ENCODE data around the gene MAST1. TPM values are rescaled to one million over a fixed set of nuclear protein-coding genes. Genes with fewer than 3 reads are reported as not detected.

Gene MAST1
- total RNA-seq: 2.6 TPM in 1 of 2 replicates, not detected in the other

GRCh38 chr19:12838182-12838885, at the start of gene MAST1:
TSS of gene MAST1 (plus strand) at chr19:12838515. CDS start at chr19:12838573, 58 bp downstream.

GRCh38 chr19:12791345-12792050, 46.8 kb upstream of the MAST1 start, which contains the start of gene JUNB:
TSS of gene JUNB (plus strand) at chr19:12791486. CDS start at chr19:12791772, 286 bp downstream.

GRCh38 chr19:12801466-12802266, 36.6 kb upstream of the MAST1 start, which contains the start of the genes PRDX2 and THSD8:
TSS of gene PRDX2 (minus strand) at chr19:12801800. CDS start at chr19:12801261, 539 bp downstream.
TSS of gene THSD8 (plus strand) at chr19:12802069. CDS start at chr19:12802072, 3 bp downstream.

GRCh38 chr19:12806242-12807081, 31.9 kb upstream of the MAST1 start, which contains the start of gene RNASEH2A:
TSS of gene RNASEH2A (plus strand) at chr19:12806584. CDS start at chr19:12806674, 90 bp downstream.

GRCh38 chr19:12834566-12834943, 3.8 kb upstream of the MAST1 start, which contains the start of gene RTBDN:
TSS of gene RTBDN (minus strand) at chr19:12834579. CDS start at chr19:12829979, 4,600 bp downstream.

GRCh38 chr19:12881172-12881808, 43.0 kb downstream of the MAST1 start, which contains the start of gene DNASE2:
TSS of gene DNASE2 (minus strand) at chr19:12881449. CDS start at chr19:12881375, 74 bp downstream.

GRCh38 chr19:12886969-12887747, 48.8 kb downstream of the MAST1 start, which contains the start of gene KLF1:
TSS of gene KLF1 (minus strand) at chr19:12887201. CDS start at chr19:12887140, 61 bp downstream.

GRCh38 chr19:12890787-12891552, 52.7 kb downstream of the MAST1 start, which contains the start of gene GCDH:
TSS of gene GCDH (plus strand) at chr19:12891160. CDS start at chr19:12891305, 145 bp downstream.

Other genes with a start within 250 kb of the MAST1 start
- 4.5 and 8.0 TPM in 2 replicates for gene ZNF490, start 227.7 kb upstream of the MAST1 start, total RNA-seq
- gene ZNF791, start 227.6 kb upstream of the MAST1 start, total RNA-seq: 9.2 and 17.8 TPM in 2 replicates
- gene MAN2B1, start 171.8 kb upstream of the MAST1 start, total RNA-seq: 54.9 and 120 TPM in 2 replicates
- 8.2 and 15.2 TPM in 2 replicates for gene WDR83, start 171.7 kb upstream of the MAST1 start, total RNA-seq
- 75.2 and 80.9 TPM in 2 replicates for gene DHPS, start 156.6 kb upstream of the MAST1 start, total RNA-seq
- not detected in 2 replicates for gene GNG14, start 150.5 kb upstream of the MAST1 start, total RNA-seq
- 11.2 and 12.2 TPM in 2 replicates for gene FBXW9, start 141.9 kb upstream of the MAST1 start, total RNA-seq
- 15.9 and 22.0 TPM in 2 replicates for gene TNPO2, start 114.6 kb upstream of the MAST1 start, total RNA-seq
- 357 and 460 TPM in 2 replicates for gene TRIR, start 103.8 kb upstream of the MAST1 start, total RNA-seq
- gene GET3, start 101.0 kb upstream of the MAST1 start, total RNA-seq: 101 and 128 TPM in 2 replicates
- not detected in 2 replicates for gene BEST2, start 86.7 kb upstream of the MAST1 start, total RNA-seq
- 7.1 and 9.2 TPM in 2 replicates for gene HOOK2, start 63.0 kb upstream of the MAST1 start, total RNA-seq
- 64.7 and 67.1 TPM in 2 replicates for gene JUNB, start 47.0 kb upstream of the MAST1 start, total RNA-seq
- 201 and 211 TPM in 2 replicates for gene PRDX2, start 36.7 kb upstream of the MAST1 start, total RNA-seq
- gene THSD8, start 36.4 kb upstream of the MAST1 start, total RNA-seq: not detected in 2 replicates
- gene RNASEH2A, start 31.9 kb upstream of the MAST1 start, total RNA-seq: 36.4 and 46.4 TPM in 2 replicates
- not detected in 2 replicates for gene RTBDN, start 3.9 kb upstream of the MAST1 start, total RNA-seq
- gene DNASE2, start 42.9 kb downstream of the MAST1 start, total RNA-seq: 36.9 and 41.3 TPM in 2 replicates
- gene KLF1, start 48.7 kb downstream of the MAST1 start, total RNA-seq: not detected in 2 replicates
- 32.0 and 42.9 TPM in 2 replicates for gene GCDH, start 52.6 kb downstream of the MAST1 start, total RNA-seq
- 0.13 and 0.64 TPM in 2 replicates for gene SYCE2, start 80.8 kb downstream of the MAST1 start, total RNA-seq
- gene FARSA, start 95.2 kb downstream of the MAST1 start, total RNA-seq: 91.5 and 95.4 TPM in 2 replicates
- 1,347 and 1,380 TPM in 2 replicates for gene CALR, start 100.1 kb downstream of the MAST1 start, total RNA-seq
- gene RAD23A, start 107.3 kb downstream of the MAST1 start, total RNA-seq: 151 and 158 TPM in 2 replicates
- gene GADD45GIP1, start 118.7 kb downstream of the MAST1 start, total RNA-seq: 70.1 and 88.1 TPM in 2 replicates
- gene DAND5, start 131.1 kb downstream of the MAST1 start, total RNA-seq: 0.07 TPM in 1 of 2 replicates, not detected in the other
- gene NFIX, start 157.0 kb downstream of the MAST1 start, total RNA-seq: 7.1 and 8.8 TPM in 2 replicates

Measured in mammary microvascular endothelial cell (primary cell).